Activated T-helper 2 cell treated with anti-CD3 and anti-CD28 coated beads, Interferon-gamma antibody, Interleukin-2, Interleukin-4, amounts not matched to agents 10 μg/mL and 5 μg/mL and 100 μg/mL, durations not matched to agents 14 hours and 24 hours and 36 hours (primary cell): ENCODE data around the gene SLC16A5. TPM values are rescaled to one million over a fixed set of nuclear protein-coding genes. Genes with fewer than 3 reads are reported as not detected.

Experiments used
- DNase-seq: peaks from one replicate; pipeline ENCODE4 v3.0.0; 2021; ENCODE audit warnings: low spot score
- H3K27ac Mint-ChIP-seq: one replicate; pipeline ENCODE4 v1.8.0; 2021; ENCODE audit warnings: mixed read lengths
- H3K27me3 Mint-ChIP-seq: one replicate; pipeline ENCODE4 v1.8.0; 2021; ENCODE audit warnings: low read depth, mixed read lengths
- H3K36me3 Mint-ChIP-seq: one replicate; pipeline ENCODE4 v1.8.0; 2021; ENCODE audit warnings: low read depth, mixed read lengths
- H3K4me1 Mint-ChIP-seq: one replicate; pipeline ENCODE4 v1.8.0; 2021; ENCODE audit warnings: low read depth, mixed read lengths
- H3K4me3 Mint-ChIP-seq: one replicate; pipeline ENCODE4 v1.8.0; 2021; ENCODE audit warnings: low read depth, mild to moderate bottlenecking, moderate library complexity, mixed read lengths
- H3K9me3 Mint-ChIP-seq: one replicate; pipeline ENCODE4 v1.8.0; 2021; ENCODE audit warnings: mixed read lengths
- intact Hi-C: fragments of 100-400 bp; cut with micrococcal nuclease; formaldehyde crosslinking; loops from one replicate; pipeline ENCODE4 v1.15.1; 2023
- total RNA-seq: library from RNA; stranded (reverse); gene quantifications from 2 replicates; pipeline ENCODE4 v1.2.3, GENCODE V29; 2022

Gene SLC16A5
- total RNA-seq, 1 donor from 2014 or later = 11.6 TPM

- H3K36me3 Mint-ChIP-seq = peaks cover 34% of the 10 kb centered on the region
- no peaks in the 10 kb centered on the region for H3K9me3 Mint-ChIP-seq
- no peaks in the 10 kb centered on the region for H3K27me3 Mint-ChIP-seq
- intact Hi-C loops = loop anchor here (1.0 to 5.0 kb wide), 3 partner anchors 23 to 48 kb away; partner anchors contain the start of gene NT5C
- peaks cover 33% of the 10 kb centered on the region for H3K4me1 Mint-ChIP-seq
- peak within 1 kb of the TSS; percentile 93 for H3K4me3 Mint-ChIP-seq
- peak; percentile 96 for DNase-seq
- H3K27ac Mint-ChIP-seq = peak within 1 kb of the TSS; percentile 84
Measured at GRCh38 chr17:75154195-75155106, 66.7 kb downstream of the SLC16A5 start, which contains the start of gene JPT1. JPT1 (minus strand) TSS chr17:75154512; CDS start chr17:75154397, 115 bp downstream.

GRCh38 chr17:75155191-75155601 is 67.4 kb downstream of the SLC16A5 start:
- Mint-ChIP-seq H3K27ac (peak overlapping the region; percentile 81), H3K4me1 (peaks cover 30% of the 10 kb centered on the region), H3K9me3 (no peaks in the 10 kb centered on the region), H3K4me3 (no peak overlapping the region), H3K36me3 (peaks cover 29% of the 10 kb centered on the region), H3K27me3 (no peaks in the 10 kb centered on the region)
- intact Hi-C loops = no loop called here
- no peak for DNase-seq

Other genes with a start within 250 kb of the SLC16A5 start
- gene GRIN2C, start 228.1 kb upstream of the SLC16A5 start, total RNA-seq = 0.14 and 0.16 TPM in 2 replicates
- 17.8 and 19.7 TPM in 2 replicates for gene FDXR, start 215.0 kb upstream of the SLC16A5 start, total RNA-seq
- gene FADS6, start 194.3 kb upstream of the SLC16A5 start, total RNA-seq = not detected in 2 replicates
- gene USH1G, start 164.7 kb upstream of the SLC16A5 start, total RNA-seq = not detected in 2 replicates
- gene OTOP2, start 163.7 kb upstream of the SLC16A5 start, total RNA-seq = not detected in 2 replicates
- not detected in 2 replicates for gene OTOP3, start 152.1 kb upstream of the SLC16A5 start, total RNA-seq
- 0.07 and 0.37 TPM in 2 replicates for gene HID1, start 115.2 kb upstream of the SLC16A5 start, total RNA-seq
- 2.3 and 2.4 TPM in 2 replicates for gene CDR2L, start 100.3 kb upstream of the SLC16A5 start, total RNA-seq
- 65.4 and 68.1 TPM in 2 replicates for gene MRPL58, start 75.3 kb upstream of the SLC16A5 start, total RNA-seq
- 166 and 170 TPM in 2 replicates for gene ATP5PD, start 41.0 kb upstream of the SLC16A5 start, total RNA-seq
- gene KCTD2, start 40.7 kb upstream of the SLC16A5 start, total RNA-seq = 18.0 and 20.7 TPM in 2 replicates
- gene ARMC7, start 22.0 kb downstream of the SLC16A5 start, total RNA-seq = 9.9 and 10.1 TPM in 2 replicates
- 72.7 and 86.6 TPM in 2 replicates for gene NT5C, start 43.8 kb downstream of the SLC16A5 start, total RNA-seq
- 282 and 290 TPM in 2 replicates for gene JPT1, start 66.6 kb downstream of the SLC16A5 start, total RNA-seq
- gene SUMO2, start 95.0 kb downstream of the SLC16A5 start, total RNA-seq = 653 and 679 TPM in 2 replicates
- 115 and 122 TPM in 2 replicates for gene NUP85, start 117.7 kb downstream of the SLC16A5 start, total RNA-seq
- 71.7 and 77.2 TPM in 2 replicates for gene GGA3, start 173.7 kb downstream of the SLC16A5 start, total RNA-seq
- gene MRPS7, start 173.9 kb downstream of the SLC16A5 start, total RNA-seq = 99.4 and 101 TPM in 2 replicates
- 50.5 and 51.5 TPM in 2 replicates for gene MIF4GD, start 183.3 kb downstream of the SLC16A5 start, total RNA-seq
- 97.4 and 101 TPM in 2 replicates for gene SLC25A19, start 201.5 kb downstream of the SLC16A5 start, total RNA-seq